NOMO-1 treated with DMSO at 0.1 percent for 48 hours (cell line): ENCODE measurements around the gene HOXA10.
A peak's percentile ranks its signal among the peaks of the same experiment; 100 is the strongest.

Experiments
- DNase-seq: peaks from one replicate; lab custom pipeline; 2025; ENCODE audit not compliant: unreplicated experiment; lab: John Stamatoyannopoulos, UW

The HOXA10 gene

DNA sequence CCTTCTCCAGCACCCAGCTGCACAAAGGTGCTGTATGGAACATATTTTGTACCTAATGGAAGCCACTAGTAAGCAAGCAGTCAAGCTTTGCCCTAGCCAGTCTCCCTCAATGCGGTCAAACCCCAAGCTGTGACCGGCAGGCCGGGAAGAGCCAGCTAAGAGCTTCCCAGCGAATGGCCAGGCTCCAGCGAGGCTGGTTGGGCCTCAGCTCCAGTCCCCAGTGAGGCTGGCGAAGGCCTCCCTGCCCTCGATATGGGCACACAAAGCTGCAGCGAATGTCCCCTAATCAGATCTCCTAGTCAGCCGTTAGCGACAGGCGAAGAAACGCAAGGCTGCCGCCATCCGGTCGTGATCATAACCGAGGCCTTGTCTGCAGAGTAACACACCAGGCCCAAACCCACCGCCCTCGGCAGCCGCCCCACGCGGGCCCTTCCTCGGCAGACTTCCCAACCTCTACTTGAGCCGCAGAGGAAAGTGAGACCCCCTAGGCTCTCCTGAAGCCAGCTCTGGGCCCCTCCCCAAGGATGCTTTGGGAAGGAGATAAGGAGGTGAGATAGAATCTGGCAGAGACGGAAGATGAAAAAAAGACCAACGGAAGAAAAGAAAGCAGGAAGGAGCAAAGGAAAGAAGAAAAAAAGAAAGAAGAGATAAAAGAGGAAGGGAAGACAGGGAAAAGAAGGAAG, 5.7 kb downstream of the HOXA10 start:
- peak; percentile 69 for DNase-seq

GRCh38 chr7:27167916-27168264, 6.2 kb downstream of the HOXA10 start:
- no peak for DNase-seq

DNA sequence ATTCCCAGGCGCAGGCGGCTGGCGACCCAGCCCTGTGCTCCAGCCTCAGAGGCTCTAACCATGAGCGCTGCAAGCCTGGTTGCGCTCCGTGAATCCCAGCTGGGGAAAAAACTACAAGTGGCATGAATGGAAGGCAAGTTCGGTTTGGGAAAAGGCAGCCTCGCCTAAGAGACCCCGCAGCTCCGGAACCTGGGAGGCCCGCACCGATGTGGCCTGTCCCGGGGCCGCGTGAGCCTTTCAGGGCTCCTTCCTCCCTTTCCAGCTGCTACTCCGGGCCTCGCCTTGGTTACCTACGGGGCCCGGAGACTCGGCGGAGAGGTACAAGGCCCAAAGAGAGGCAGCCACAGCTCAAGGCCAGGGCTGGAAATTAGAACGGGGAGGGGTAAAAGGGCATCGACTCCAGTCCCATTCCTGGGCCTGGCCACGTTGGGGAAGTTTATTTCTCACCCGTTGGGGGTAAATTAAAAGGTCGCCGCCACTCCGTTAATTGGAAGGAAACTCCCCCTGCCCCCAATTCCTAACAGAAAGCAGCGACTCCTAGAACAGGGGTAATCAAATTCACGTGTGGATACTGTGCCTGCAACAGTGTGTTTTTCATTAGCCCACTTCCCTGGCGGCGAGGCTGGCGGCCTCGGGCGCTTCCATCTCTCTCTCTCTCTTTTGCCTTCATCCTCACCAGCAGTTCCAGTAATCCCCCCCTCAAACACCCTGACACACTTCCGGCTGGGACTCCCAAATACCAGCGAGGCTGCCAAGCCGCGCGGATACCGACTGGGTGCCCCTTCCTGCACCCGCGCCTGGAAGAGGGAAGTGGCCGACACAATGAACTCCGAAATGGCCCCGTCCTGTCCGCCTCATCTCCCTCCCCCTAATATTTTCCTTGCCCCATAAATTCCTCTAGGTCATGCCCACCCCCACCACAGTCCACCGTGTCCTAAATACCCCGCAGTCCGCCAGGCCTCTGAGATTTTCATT, 7.3 kb downstream of the HOXA10 start:
- DNase-seq = no peak

DNA sequence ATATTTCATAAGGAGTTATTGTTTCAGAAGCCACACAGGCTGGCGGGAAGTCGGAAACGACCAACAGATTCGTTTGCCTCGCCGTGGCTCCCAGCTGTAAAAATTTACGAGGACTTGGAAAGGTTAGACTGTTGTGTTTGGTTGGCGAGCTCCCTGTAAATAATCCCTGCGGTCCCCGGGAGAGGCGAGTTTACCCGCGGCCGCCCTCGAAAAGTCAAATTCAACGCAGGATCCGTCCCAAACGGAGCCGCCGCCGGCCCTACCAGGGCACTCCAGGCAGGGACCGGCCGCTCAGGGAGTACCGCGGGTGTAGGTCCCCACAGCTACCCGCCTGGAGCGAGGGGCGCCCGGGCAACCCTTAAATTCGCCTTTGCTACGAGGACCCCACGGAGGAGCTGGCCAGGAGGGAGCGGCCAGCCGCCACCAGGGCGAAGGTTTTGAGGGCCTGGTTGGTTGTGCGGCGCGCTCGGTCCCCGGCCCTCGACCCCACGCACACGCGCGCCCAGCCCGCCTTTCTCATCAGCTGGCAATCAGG, 8.1 kb downstream of the HOXA10 start:
- DNase-seq = no peak

DNA sequence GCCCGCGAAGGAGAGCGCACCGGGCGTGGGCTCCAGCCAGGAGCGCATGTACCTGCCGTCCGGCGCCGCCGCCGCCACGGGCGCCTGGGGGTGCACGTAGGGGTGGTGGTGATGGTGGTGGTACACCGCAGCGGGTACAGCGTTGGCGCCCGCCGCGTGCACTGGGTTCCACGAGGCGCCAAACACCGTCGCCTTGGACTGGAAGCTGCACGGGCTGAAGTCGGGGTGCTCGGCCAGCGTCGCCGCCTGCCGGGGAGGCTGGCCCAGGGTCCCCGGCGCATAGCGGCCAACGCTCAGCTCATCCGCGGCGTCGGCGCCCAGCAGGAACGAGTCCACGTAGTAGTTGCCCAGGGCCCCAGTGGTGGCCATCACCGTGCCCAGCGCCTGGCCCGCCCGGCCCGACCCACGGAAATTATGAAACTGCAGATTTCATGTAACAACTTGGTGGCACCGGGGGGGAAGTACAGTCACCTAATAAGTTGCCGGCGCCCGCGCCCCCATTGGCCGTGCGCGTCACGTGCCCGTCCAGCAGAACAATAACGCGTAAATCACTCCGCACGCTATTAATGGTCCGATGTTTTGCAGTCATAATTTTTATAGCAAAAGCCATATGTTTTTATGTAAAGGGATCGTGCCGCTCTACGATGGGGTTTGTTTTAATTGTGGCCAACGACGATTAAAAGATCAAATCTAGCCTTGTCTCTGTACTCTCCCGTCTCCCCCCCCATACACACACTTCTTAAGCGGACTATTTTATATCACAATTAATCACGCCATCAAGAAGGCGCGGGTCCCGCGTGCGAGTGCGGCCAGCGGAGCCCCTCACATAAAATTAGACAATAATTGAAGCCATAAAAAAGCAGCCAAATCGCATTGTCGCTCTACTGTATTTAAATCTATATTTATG, 8.8 kb downstream of the HOXA10 start, which contains the start of gene HOXA9:
Gene HOXA9 (minus strand): TSS at position 449 of the 907 bp plus-strand sequence. CDS start 80 bp downstream, at position 369.
- peak; percentile 88 for DNase-seq

- no peak for DNase-seq
Measured at GRCh38 chr7:27164367-27165088, 9.6 kb downstream of the HOXA10 start.

- DNase-seq = no peak
Measured at GRCh38 chr7:27164045-27164366, 10.1 kb downstream of the HOXA10 start.

DNA sequence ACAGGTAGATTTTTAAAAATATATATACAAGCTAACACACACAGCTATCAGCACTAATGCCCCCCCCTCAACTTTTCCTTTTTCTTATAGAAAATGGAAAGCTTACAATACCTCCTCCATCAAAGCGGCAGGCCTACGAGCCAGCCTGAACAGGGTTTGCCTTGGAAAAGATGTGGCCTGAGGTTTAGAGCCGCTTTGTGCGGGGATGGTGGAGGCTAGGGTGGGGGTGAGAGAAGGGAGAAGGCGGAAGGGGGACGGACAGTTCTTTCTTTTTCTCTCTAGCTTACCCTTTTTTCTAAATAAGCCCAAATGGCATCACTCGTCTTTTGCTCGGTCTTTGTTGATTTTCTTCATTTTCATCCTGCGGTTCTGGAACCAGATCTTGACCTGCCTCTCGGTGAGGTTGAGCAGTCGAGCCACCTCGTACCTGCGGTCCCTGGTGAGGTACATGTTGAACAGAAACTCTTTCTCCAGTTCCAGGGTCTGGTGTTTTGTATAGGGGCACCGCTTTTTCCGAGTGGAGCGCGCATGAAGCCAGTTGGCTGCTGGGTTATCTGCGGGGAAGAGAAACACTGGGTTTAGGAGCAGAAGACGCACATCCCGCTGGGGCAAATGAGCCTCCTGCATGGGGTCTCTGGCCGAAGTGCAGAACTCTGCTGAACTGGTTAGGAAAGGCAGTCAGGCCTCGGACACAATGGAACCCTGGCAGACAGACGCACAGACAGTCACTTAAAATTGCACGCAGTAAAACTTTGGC, 10.7 kb downstream of the HOXA10 start:
- DNase-seq = no peak

DNA sequence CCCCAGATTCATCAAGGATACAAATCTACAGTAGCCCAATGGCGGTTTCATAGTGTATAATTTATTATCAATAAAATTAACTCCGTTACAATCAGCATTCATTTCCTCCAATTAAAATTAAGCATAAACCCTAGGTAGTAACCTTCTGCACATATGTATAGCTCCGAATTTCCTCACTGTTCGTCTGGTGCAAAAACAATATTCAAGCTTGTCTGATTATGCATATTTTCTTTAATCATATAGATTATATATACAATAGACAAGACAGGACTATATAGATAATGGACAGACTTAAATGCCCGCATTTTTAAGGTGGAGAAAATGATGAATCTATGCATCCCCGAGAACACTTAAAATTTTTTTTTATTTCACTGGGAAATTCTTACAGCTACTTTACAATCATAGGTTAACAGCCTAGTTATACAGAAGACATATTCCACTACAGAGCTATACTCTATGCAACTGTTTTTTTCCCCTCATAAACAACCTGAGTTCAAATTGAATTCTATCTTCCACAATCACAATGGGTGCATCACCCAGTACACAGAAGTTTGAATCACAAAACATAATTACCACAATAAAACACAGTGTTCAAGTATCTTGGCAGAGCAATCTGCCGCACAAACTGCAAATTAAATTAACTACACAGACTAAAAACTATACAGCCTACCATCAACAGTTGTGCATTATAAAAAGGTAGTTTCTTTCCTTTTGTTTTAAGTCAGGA, 11.4 kb downstream of the HOXA10 start:
- no peak for DNase-seq

- no peak for DNase-seq
Measured at GRCh38 chr7:27161721-27162560, 12.2 kb downstream of the HOXA10 start.

GRCh38 chr7:27161214-27161720, 12.9 kb downstream of the HOXA10 start:
- DNase-seq = peak; percentile 84

DNA sequence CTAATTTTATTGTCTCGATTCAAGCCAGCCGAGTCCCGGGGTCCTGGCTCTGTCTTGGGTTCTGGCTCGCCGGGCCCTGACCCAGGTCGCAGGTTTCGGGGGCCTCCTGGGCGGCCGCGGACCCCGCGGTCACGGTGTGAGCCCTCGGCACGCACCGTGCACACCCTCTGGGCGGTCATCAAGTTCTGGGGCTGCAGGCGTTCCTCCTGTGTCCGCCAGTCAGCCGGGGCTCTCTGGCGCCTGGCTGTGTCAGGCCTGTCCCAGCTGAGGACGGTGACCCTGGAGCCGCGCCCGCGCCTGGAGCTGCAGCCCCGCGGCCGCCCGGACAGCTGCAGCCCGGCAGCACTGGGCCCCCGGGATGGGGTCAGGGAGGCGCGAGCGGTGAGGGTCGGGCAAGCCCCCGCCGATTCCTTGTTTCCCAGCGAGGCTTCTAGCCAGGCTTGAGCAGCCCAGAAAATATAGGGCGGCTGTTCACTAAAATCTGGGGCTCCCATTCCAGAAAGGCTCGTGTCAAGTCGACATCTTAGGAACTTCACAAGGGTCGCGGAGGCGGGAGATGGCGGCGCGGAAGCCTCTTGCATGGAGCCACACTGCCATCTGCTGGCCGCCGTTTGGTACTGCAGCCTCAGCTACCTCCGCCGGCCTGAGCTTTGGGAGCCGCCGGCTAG, 13.4 kb downstream of the HOXA10 start:
- peak; percentile 83 for DNase-seq

DNA sequence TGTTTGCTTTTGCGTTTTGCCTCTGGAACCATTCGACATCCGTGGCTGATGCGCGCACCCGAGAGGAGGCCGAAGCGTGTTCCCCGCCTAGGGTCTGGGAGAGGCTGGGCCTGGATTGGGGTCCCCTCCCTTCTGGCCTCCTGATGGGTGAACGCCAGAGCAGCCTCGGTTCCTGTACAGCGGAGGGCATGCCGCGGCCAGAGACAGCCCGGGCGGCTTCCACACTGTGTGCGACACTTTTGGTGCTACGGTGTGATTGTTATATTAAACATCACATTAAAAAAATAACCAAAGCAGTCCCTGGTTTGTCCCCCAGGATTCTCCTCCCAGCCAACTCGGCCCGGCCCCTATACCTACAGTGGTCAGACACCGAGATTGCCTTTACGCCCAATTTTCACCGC, 14.0 kb downstream of the HOXA10 start:
- DNase-seq = no peak

- no peak for DNase-seq
Measured at GRCh38 chr7:27159266-27160144, 14.6 kb downstream of the HOXA10 start.

- peak; percentile 52 for DNase-seq
Measured at GRCh38 chr7:27158436-27159265, 15.5 kb downstream of the HOXA10 start.
